GM23338 (cell line): ENCODE measurements around the gene MAS1L. TPM values are rescaled to one million over a fixed set of nuclear protein-coding genes. Genes with fewer than 3 reads are reported as not detected.

Experiments
- ATAC-seq: fragments of 200-7000 bp; cut with Tn5 transposase; 3 replicates; pipeline ENCODE4 v1.9.1; 2020
- DNase-seq: peaks from one replicate; pipeline ENCODE4 v3.0.0-alpha.2; 2015; ENCODE audit warnings: low spot score
- H2AFZ ChIP-seq: fragments of 200-600 bp; sonication (generic); 2 replicates; pipeline ENCODE4 v1.8.0; 2016; ENCODE audit warnings: antibody characterized with exemption, mild to moderate bottlenecking, moderate library complexity
- H3F3A ChIP-seq: fragments of 200-600 bp; sonication (generic); replicated peaks from 2 replicates; pipeline ENCODE4 v1.8.0; 2017; ENCODE audit warnings: antibody characterized with exemption, mixed run types, low read depth
- H3K27ac ChIP-seq: fragments of 200-600 bp; sonication (generic); 2 replicates; pipeline ENCODE4 v1.6.1; 2016; ENCODE audit warnings: low read depth
- H3K27me3 ChIP-seq: fragments of 200-600 bp; sonication (generic); 2 replicates; pipeline ENCODE4 v1.8.0; 2016; ENCODE audit warnings: mild to moderate bottlenecking, mixed run types, moderate library complexity; ENCODE audit not compliant: insufficient read depth
- H3K36me3 ChIP-seq: fragments of 200-600 bp; sonication (generic); 2 replicates; pipeline ENCODE4 v1.8.0; 2016; ENCODE audit warnings: mild to moderate bottlenecking; ENCODE audit not compliant: insufficient read depth
- H3K4me1 ChIP-seq: fragments of 200-600 bp; sonication (generic); 2 replicates; pipeline ENCODE4 v1.8.0; 2016; ENCODE audit warnings: mild to moderate bottlenecking, moderate library complexity; ENCODE audit not compliant: insufficient read depth
- H3K4me2 ChIP-seq: fragments of 200-600 bp; sonication (generic); 2 replicates; pipeline ENCODE4 v1.7.1; 2017; ENCODE audit warnings: mixed run types
- H3K4me3 ChIP-seq: fragments of 200-600 bp; sonication (generic); 2 replicates; pipeline ENCODE4 v1.6.1; 2016; ENCODE audit warnings: mixed run types
- H3K79me2 ChIP-seq: fragments of 200-600 bp; sonication (generic); replicated peaks from 2 replicates; pipeline ENCODE4 v1.8.0; 2017; ENCODE audit warnings: mild to moderate bottlenecking; ENCODE audit not compliant: insufficient read depth
- H3K9me2 ChIP-seq: fragments of 200-600 bp; sonication (generic); 2 replicates; pipeline ENCODE4 v1.8.0; 2017; ENCODE audit not compliant: insufficient read depth
- H4K20me1 ChIP-seq: fragments of 200-600 bp; sonication (generic); replicated peaks from 2 replicates; pipeline ENCODE4 v1.8.0; 2017; ENCODE audit warnings: mild to moderate bottlenecking; ENCODE audit not compliant: insufficient read depth
- H3K27ac Mint-ChIP-seq: 2 replicates; pipeline ENCODE4 v1.8.0; 2020; ENCODE audit warnings: inconsistent platforms, mild to moderate bottlenecking, moderate library complexity, mixed read lengths
- H3K27me3 Mint-ChIP-seq: 3 replicates; pipeline ENCODE4 v1.8.0; 2022; ENCODE audit warnings: low read depth, mild to moderate bottlenecking, moderate library complexity, mixed read lengths, inconsistent platforms; ENCODE audit not compliant: insufficient read depth, poor library complexity
- H3K36me3 Mint-ChIP-seq: 3 replicates; pipeline ENCODE4 v1.8.0; 2021; ENCODE audit warnings: low read depth, mild to moderate bottlenecking, inconsistent platforms, moderate library complexity, mixed read lengths
- H3K4me1 Mint-ChIP-seq: 3 replicates; pipeline ENCODE4 v1.8.0; 2020; ENCODE audit warnings: mild to moderate bottlenecking, inconsistent platforms, mixed read lengths
- H3K4me3 Mint-ChIP-seq: 3 replicates; pipeline ENCODE4 v1.8.0; 2021; ENCODE audit warnings: moderate library complexity, mild to moderate bottlenecking, inconsistent platforms, mixed read lengths
- H3K9me3 Mint-ChIP-seq: 3 replicates; pipeline ENCODE4 v1.8.0; 2020; ENCODE audit warnings: moderate library complexity, mild to moderate bottlenecking, inconsistent platforms, mixed read lengths
- CREB1 ChIP-seq: fragments of 250-450 bp; sonication (Bioruptor Pico); IDR thresholded peaks from 2 replicates; pipeline ENCODE4 v1.5.0; 2020; ENCODE audit warnings: low read depth, mild to moderate bottlenecking, moderate library complexity
- ZNF331 ChIP-seq: fragments of 250-450 bp; sonication (Bioruptor Pico); IDR thresholded peaks from 2 replicates; pipeline ENCODE4 v1.5.0; 2020; ENCODE audit warnings: low read depth, mild to moderate bottlenecking, moderate library complexity
- polyA plus RNA-seq: library from polyadenylated mRNA; unstranded; fragments of >200 nt; fragmentation: Nextera tagmentation; extraction: Ambion mirVana; gene quantifications from 2 replicates; pipeline ENCODE4 v1.2.1, GENCODE V29; 2016
- total RNA-seq: library from RNA; depleted of rRNA; stranded (reverse); fragments of >200 nt; shearing (Covaris generic); gene quantifications from 2 replicates; pipeline ENCODE4 v1.2.3, GENCODE V29; 2014
- TF ChIP-seq, protein P1 (sequence below): IDR thresholded peaks from one replicate; pipeline ENCODE4 v1.6.1; 2018; ENCODE audit warnings: antibody characterized with exemption; ENCODE audit not compliant: unreplicated experiment
- TF ChIP-seq, protein P2 (sequence below): fragments of 250-450 bp; sonication (Bioruptor Pico); IDR thresholded peaks from 2 replicates; pipeline ENCODE4 v1.5.0; 2020; ENCODE audit warnings: mild to moderate bottlenecking, moderate library complexity
- TF ChIP-seq, protein P3 (sequence below): IDR thresholded peaks from 2 replicates; pipeline ENCODE4 v1.6.1; 2016; ENCODE audit warnings: antibody characterized with exemption

Gene MAS1L
- total and polyA plus RNA-seq, 2 experiments from 2014 or later, result not detected

DNA sequence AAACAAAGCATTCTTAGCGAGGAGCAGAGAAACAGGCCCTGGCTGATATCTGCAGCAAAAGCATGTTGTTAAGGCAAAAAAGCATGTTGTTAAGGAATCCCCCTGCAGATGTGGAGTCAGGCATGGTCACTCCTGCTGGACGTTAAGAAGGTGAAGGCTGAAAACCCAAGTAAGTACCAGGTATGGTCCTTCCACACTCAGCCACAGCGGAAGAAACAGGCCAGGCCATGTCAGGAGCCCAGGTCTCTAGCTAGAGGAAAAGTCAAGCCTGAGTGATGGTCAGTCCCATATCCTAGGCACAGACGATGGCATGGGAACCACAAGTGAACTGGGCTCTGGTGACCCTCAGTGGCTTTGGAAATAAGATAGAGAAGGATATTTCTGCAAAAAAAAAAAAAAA lies 32.5 kb upstream of the MAS1L start (continued):
- TF ChIP-seq, protein P1, sequence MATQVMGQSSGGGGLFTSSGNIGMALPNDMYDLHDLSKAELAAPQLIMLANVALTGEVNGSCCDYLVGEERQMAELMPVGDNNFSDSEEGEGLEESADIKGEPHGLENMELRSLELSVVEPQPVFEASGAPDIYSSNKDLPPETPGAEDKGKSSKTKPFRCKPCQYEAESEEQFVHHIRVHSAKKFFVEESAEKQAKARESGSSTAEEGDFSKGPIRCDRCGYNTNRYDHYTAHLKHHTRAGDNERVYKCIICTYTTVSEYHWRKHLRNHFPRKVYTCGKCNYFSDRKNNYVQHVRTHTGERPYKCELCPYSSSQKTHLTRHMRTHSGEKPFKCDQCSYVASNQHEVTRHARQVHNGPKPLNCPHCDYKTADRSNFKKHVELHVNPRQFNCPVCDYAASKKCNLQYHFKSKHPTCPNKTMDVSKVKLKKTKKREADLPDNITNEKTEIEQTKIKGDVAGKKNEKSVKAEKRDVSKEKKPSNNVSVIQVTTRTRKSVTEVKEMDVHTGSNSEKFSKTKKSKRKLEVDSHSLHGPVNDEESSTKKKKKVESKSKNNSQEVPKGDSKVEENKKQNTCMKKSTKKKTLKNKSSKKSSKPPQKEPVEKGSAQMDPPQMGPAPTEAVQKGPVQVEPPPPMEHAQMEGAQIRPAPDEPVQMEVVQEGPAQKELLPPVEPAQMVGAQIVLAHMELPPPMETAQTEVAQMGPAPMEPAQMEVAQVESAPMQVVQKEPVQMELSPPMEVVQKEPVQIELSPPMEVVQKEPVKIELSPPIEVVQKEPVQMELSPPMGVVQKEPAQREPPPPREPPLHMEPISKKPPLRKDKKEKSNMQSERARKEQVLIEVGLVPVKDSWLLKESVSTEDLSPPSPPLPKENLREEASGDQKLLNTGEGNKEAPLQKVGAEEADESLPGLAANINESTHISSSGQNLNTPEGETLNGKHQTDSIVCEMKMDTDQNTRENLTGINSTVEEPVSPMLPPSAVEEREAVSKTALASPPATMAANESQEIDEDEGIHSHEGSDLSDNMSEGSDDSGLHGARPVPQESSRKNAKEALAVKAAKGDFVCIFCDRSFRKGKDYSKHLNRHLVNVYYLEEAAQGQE, result no peak
- no peak for TF ChIP-seq CREB1 (CRISPR knock-in tag)

DNA sequence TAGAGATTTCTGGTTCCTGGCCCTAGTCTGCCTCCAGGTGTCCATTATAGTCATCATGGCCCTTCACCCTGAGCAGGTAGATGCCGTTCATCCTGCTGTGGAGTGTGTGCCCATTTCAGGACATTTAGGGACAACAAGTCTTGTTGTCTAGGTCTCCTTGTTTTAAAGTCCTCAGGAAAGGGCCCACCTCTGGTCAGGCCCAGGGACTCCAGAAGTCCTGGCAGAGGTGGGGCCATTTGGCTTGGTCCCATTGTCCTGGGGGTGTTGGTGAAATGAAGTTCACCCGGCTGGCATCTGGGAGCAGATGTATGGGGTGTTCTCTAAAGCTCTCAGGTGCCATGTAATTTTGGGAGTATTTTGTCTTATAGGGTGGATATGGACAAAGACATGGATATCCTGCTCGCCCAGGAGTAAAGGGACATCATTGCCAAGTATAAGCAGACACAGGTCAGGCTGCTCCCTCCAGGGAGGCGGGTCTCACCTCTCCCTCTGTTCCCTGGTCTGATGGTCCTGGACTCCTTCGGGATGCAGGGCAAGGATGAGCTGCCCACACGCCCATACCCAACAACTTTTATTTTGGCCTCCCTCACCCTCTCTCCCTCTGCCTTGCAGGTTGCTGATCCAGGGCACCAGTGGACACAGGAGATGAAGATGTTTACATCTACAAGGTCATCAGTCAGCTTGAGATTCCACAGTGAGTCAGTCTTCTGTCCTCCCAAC lies 31.7 kb upstream of the MAS1L start:
- H3K9me2 ChIP-seq, result 0 out of 2 replicates have a peak, but pooled peaks cover 7% of the 10 kb centered on the region
- H3K4me3 ChIP-seq, result no peak overlapping the region
- no peak for TF ChIP-seq CREB1 (CRISPR knock-in tag)
- peaks cover 34% of the 10 kb centered on the region for H3K9me3 Mint-ChIP-seq
- peaks cover 29% of the 10 kb centered on the region for H3K36me3 Mint-ChIP-seq
- 0 out of 2 replicates have a peak, but pooled peaks cover 2% of the 10 kb centered on the region for H3K4me1 ChIP-seq
- H3K4me2 ChIP-seq, result no peak overlapping the region
- H3K27ac Mint-ChIP-seq, result no peak overlapping the region
- DNase-seq, result no peak
- H3F3A ChIP-seq, result no peaks in the 10 kb centered on the region
- H3K4me1 Mint-ChIP-seq, result peaks cover 1% of the 10 kb centered on the region
- H3K36me3 ChIP-seq, result peaks cover 7% of the 10 kb centered on the region
- H3K27me3 ChIP-seq, result no peaks in the 10 kb centered on the region
- H2AFZ ChIP-seq, result no peak overlapping the region
- no peak overlapping the region for H3K27ac ChIP-seq
- no peaks in the 10 kb centered on the region for H3K79me2 ChIP-seq
- no peaks in the 10 kb centered on the region for H4K20me1 ChIP-seq
- no peak overlapping the region for H3K4me3 Mint-ChIP-seq
- no peak for ATAC-seq
- peaks cover 2% of the 10 kb centered on the region for H3K27me3 Mint-ChIP-seq

DNA sequence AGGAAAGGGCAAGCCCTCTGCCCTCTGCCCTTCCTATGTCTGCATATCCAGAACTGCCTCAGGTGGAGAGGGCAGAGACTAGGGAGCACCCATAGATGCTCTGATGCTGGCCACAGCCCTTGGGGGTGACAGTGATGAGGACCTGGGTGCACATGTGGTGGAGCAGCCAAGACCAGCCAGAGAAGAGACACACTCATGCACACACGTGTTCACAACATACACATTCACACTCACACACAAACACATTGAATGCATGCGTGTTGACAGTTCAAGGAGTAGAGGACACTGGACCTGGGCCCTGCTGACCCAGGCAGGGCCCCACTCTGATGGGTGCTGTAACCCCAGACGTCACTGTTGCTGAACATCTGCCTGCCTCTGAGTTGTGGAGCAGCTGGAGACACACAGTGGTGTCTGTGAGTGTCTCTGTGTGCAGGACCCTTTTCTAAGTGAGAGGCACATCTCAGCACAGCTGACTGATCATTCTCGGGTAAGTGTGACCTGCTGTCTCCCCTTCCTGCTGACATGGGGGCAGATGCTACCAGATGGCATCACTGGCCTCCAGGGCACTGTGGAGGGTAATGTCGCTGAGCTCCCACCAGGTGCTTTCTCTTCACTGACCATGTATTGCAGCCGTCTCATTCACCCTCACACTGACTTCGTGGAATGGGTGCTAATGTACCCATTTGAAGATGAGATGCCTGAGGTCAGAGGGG lies 30.1 kb upstream of the MAS1L start:
- H3K4me3 Mint-ChIP-seq, result no peak overlapping the region
- H3K9me3 Mint-ChIP-seq, result peaks cover 23% of the 10 kb centered on the region
- no peak for DNase-seq
- H3K79me2 ChIP-seq, result no peaks in the 10 kb centered on the region
- peaks cover 2% of the 10 kb centered on the region for H3K27me3 Mint-ChIP-seq
- no peaks in the 10 kb centered on the region for H4K20me1 ChIP-seq
- no peak overlapping the region for H3K27ac Mint-ChIP-seq
- H3K36me3 ChIP-seq, result peaks cover 6% of the 10 kb centered on the region
- ATAC-seq, result no peak
- peaks cover 3% of the 10 kb centered on the region; the same call in 1 of the 3 replicates for H3K4me1 Mint-ChIP-seq
- no peak overlapping the region for H3K4me3 ChIP-seq
- no peak overlapping the region for H3K27ac ChIP-seq
- H3K4me1 ChIP-seq, result no peaks in the 10 kb centered on the region
- H3K36me3 Mint-ChIP-seq, result peaks cover 19% of the 10 kb centered on the region
- no peaks in the 10 kb centered on the region for H3F3A ChIP-seq
- no peak overlapping the region for H3K4me2 ChIP-seq
- no peak overlapping the region for H2AFZ ChIP-seq
- H3K9me2 ChIP-seq, result peaks cover 9% of the 10 kb centered on the region; the same call in 1 of the 2 replicates
- H3K27me3 ChIP-seq, result no peaks in the 10 kb centered on the region
- TF ChIP-seq, protein P2, sequence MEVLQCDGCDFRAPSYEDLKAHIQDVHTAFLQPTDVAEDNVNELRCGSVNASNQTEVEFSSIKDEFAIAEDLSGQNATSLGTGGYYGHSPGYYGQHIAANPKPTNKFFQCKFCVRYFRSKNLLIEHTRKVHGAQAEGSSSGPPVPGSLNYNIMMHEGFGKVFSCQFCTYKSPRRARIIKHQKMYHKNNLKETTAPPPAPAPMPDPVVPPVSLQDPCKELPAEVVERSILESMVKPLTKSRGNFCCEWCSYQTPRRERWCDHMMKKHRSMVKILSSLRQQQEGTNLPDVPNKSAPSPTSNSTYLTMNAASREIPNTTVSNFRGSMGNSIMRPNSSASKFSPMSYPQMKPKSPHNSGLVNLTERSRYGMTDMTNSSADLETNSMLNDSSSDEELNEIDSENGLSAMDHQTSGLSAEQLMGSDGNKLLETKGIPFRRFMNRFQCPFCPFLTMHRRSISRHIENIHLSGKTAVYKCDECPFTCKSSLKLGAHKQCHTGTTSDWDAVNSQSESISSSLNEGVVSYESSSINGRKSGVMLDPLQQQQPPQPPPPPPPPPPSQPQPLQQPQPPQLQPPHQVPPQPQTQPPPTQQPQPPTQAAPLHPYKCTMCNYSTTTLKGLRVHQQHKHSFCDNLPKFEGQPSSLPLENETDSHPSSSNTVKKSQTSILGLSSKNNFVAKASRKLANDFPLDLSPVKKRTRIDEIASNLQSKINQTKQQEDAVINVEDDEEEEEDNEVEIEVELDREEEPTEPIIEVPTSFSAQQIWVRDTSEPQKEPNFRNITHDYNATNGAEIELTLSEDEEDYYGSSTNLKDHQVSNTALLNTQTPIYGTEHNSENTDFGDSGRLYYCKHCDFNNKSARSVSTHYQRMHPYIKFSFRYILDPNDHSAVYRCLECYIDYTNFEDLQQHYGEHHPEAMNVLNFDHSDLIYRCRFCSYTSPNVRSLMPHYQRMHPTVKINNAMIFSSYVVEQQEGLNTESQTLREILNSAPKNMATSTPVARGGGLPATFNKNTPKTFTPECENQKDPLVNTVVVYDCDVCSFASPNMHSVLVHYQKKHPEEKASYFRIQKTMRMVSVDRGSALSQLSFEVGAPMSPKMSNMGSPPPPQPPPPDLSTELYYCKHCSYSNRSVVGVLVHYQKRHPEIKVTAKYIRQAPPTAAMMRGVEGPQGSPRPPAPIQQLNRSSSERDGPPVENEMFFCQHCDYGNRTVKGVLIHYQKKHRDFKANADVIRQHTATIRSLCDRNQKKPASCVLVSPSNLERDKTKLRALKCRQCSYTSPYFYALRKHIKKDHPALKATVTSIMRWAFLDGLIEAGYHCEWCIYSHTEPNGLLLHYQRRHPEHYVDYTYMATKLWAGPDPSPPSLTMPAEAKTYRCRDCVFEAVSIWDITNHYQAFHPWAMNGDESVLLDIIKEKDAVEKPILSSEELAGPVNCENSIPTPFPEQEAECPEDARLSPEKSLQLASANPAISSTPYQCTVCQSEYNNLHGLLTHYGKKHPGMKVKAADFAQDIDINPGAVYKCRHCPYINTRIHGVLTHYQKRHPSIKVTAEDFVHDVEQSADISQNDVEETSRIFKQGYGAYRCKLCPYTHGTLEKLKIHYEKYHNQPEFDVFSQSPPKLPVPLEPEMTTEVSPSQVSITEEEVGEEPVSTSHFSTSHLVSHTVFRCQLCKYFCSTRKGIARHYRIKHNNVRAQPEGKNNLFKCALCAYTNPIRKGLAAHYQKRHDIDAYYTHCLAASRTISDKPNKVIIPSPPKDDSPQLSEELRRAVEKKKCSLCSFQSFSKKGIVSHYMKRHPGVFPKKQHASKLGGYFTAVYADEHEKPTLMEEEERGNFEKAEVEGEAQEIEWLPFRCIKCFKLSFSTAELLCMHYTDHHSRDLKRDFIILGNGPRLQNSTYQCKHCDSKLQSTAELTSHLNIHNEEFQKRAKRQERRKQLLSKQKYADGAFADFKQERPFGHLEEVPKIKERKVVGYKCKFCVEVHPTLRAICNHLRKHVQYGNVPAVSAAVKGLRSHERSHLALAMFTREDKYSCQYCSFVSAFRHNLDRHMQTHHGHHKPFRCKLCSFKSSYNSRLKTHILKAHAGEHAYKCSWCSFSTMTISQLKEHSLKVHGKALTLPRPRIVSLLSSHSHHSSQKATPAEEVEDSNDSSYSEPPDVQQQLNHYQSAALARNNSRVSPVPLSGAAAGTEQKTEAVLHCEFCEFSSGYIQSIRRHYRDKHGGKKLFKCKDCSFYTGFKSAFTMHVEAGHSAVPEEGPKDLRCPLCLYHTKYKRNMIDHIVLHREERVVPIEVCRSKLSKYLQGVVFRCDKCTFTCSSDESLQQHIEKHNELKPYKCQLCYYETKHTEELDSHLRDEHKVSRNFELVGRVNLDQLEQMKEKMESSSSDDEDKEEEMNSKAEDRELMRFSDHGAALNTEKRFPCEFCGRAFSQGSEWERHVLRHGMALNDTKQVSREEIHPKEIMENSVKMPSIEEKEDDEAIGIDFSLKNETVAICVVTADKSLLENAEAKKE (CRISPR knock-in tag), result no peak
- TF ChIP-seq ZNF331, result no peak
- TF ChIP-seq, protein P3, sequence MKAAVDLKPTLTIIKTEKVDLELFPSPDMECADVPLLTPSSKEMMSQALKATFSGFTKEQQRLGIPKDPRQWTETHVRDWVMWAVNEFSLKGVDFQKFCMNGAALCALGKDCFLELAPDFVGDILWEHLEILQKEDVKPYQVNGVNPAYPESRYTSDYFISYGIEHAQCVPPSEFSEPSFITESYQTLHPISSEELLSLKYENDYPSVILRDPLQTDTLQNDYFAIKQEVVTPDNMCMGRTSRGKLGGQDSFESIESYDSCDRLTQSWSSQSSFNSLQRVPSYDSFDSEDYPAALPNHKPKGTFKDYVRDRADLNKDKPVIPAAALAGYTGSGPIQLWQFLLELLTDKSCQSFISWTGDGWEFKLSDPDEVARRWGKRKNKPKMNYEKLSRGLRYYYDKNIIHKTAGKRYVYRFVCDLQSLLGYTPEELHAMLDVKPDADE, result no peak
